ENCODE data around the gene GSK3A.

GSK3A gene

DNA sequence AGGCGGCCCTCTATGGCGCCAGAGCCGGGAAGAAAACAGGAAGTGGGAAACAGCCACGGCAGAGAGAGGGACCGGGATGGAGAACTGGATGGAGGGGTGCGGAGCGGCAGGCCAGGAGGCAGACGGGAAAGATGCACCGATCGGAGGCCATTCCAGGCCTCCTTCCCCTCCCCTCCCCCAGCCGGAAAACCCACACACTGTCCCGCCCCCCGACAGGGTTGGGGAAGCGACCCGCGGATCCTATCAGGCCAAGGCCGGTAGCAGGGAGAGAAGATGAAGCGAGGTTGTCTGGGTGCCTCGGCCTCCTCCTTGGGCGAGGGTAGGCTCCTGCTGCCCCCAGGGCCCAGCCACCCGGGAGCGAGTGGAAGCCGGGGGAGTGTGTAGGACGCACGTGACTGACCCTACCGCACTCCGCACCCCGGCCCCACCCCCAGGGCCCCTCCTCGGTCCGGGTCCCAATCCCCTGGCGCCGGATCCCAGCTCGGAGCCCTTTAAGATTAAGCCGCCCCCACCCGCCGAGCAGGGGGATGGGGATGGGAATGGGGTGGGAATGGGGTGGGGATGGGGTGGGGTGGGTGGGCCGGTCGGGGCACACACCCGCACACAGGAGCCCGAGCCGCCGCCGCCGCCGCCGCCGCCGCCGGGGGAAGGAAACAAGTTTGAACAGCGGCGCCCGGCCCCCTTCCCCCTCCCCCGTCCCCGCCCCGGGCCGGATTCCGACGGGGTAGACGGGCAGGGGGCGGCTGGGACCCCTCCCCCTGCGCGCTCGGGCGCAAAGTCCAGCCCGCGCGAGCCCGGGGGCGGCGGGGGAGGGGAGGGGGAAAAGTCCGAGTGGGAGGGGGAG lies 11.1 kb upstream of the GSK3A start:
- Histone ChIP-seq H3K9me3 (ENCODE audit: insufficient read depth, low read depth, low read length) (no peaks in the 10 kb centered on the region), H3K23ac (ENCODE audit: low read length) (no peak overlapping the region), H3K27ac (ENCODE audit: low read depth, low read length) (peak overlapping the region; percentile 96), H2BK120ac (ENCODE audit: insufficient read depth, low read length, poor library complexity) (peak overlapping the region; percentile 61), H3K4me1 (ENCODE audit: control insufficient read depth in 1 of 2, insufficient read depth in 2 of 2, low read length in 2 of 2) (peaks cover 18 to 23% of the 10 kb centered on the region in 2 experiments), H3K27me3 (ENCODE audit: insufficient read depth, low read length) (no peaks in the 10 kb centered on the region), H3K9ac (ENCODE audit: low read length) (peak overlapping the region; percentile 50), H4K8ac (ENCODE audit: low read depth, low read length) (peak overlapping the region; percentile 83), H4K12ac (ENCODE audit: low read depth, low read length) (peak overlapping the region; percentile 87), H3K79me1 (ENCODE audit: low read length) (peaks cover 31% of the 10 kb centered on the region), H3K79me2 (ENCODE audit: control insufficient read depth, insufficient read depth, low read length, poor library complexity) (peaks cover 32% of the 10 kb centered on the region), H3K36me3 (ENCODE audit: control insufficient read depth in 1 of 2, insufficient read depth in 2 of 2, low read length in 2 of 2) (peaks cover 24 to 35% of the 10 kb centered on the region in 2 experiments), H3K4me3 (ENCODE audit: low read depth, low read length) (peak overlapping the region; percentile 99), H3K4ac (ENCODE audit: low read depth, low read length) (peak overlapping the region; percentile 73), H2AK5ac (ENCODE audit: low read length) (peak overlapping the region; percentile 98), H2BK5ac (ENCODE audit: low read depth, low read length, poor library complexity) (peak overlapping the region; percentile 99), H3K14ac (ENCODE audit: low read length) (peak overlapping the region; percentile 97), H2BK12ac (ENCODE audit: low read length) (peak overlapping the region; percentile 46), H3K18ac (ENCODE audit: low read length) (peak overlapping the region; percentile 69), H3K4me2 (ENCODE audit: low read length) (peak overlapping the region; percentile 75), H4K91ac (ENCODE audit: low read depth, low read length) (peak overlapping the region; percentile 98), H2AFZ (ENCODE audit: insufficient read depth, low read length, poor library complexity) (peak overlapping the region; percentile 69)
- no CpG with 5 or more reads among the region's 71 CpGs for WGBS (ENCODE audit: extremely low coverage, insufficient coverage, insufficient read length)
- DNase-seq: peak; percentile 20 to 40

DNA sequence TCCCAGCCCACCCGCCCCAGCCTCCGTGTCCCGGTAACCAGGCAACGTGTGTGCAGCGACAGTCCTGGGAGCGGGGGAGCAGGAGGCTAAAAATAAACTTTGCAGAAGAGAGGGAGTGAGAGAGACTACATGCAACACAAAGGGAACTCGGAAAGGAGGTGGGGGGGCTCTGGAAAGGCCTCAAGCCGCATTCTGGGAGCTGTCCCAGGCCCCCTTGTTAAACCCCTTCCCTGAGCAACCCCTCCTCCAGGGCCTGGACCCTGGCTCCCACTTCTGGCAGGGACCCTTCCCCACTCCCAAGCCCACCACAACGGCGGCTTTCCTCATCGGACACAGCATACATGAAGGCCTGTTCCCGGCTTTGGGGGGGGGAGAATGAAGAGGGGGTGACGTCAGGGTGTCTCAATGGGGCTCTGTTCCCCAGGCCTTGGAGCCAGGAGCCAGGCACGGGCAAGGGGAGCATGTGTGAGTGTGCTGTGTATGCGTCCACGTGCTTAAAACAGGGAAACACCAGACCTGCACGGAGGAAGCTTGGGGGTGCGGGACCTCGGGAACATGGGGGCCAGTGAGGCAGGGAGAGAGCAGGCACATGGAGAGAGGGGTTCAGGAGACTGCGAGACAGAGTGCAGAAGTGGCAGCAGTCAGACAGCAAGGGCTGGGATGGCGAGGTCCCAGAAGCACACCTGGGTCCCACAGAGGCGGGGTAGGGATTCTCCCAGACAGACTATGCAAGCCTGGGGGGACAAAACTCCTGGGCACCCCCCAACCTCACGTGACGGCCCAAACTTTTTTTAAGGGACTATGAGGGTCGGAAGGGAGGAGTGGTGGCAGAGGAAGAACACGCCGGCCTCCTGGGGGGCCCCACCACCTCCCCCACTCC lies 10.2 kb upstream of the GSK3A start:
- peak overlapping the region; percentile 10 for H2BK5ac ChIP-seq (ENCODE audit: low read depth, low read length, poor library complexity)
- peak overlapping the region; percentile 50 for H3K9ac ChIP-seq (ENCODE audit: low read length)
- H3K79me1 ChIP-seq (ENCODE audit: low read length): peaks cover 31% of the 10 kb centered on the region
- no peaks in the 10 kb centered on the region for H3K9me3 ChIP-seq (ENCODE audit: insufficient read depth, low read depth, low read length)
- H3K4me1 ChIP-seq (ENCODE audit: control insufficient read depth in 1 of 2, insufficient read depth in 2 of 2, low read length in 2 of 2): peaks cover 18 to 23% of the 10 kb centered on the region in 2 experiments
- H3K79me2 ChIP-seq (ENCODE audit: control insufficient read depth, insufficient read depth, low read length, poor library complexity): peaks cover 32% of the 10 kb centered on the region
- peak overlapping the region; percentile 4 for H2AK5ac ChIP-seq (ENCODE audit: low read length)
- H3K4ac ChIP-seq (ENCODE audit: low read depth, low read length): peak overlapping the region; percentile 73
- no peak overlapping the region for H3K23ac ChIP-seq (ENCODE audit: low read length)
- H4K8ac ChIP-seq (ENCODE audit: low read depth, low read length): peak overlapping the region; percentile 25
- H3K27me3 ChIP-seq (ENCODE audit: insufficient read depth, low read length): no peaks in the 10 kb centered on the region
- H3K27ac ChIP-seq (ENCODE audit: low read depth, low read length): peak overlapping the region; percentile 63
- H2BK12ac ChIP-seq (ENCODE audit: low read length): peak overlapping the region; percentile 21
- H3K4me3 ChIP-seq (ENCODE audit: low read depth, low read length): peak overlapping the region; percentile 73
- peak overlapping the region; percentile 93 for H4K91ac ChIP-seq (ENCODE audit: low read depth, low read length)
- peaks cover 27 to 38% of the 10 kb centered on the region in 2 experiments for H3K36me3 ChIP-seq (ENCODE audit: control insufficient read depth in 1 of 2, insufficient read depth in 2 of 2, low read length in 2 of 2)
- H3K14ac ChIP-seq (ENCODE audit: low read length): peak overlapping the region; percentile 20
- DNase-seq: no peak
- peak overlapping the region; percentile 75 for H3K4me2 ChIP-seq (ENCODE audit: low read length)
- H4K12ac ChIP-seq (ENCODE audit: low read depth, low read length): no peak overlapping the region
- peak overlapping the region; percentile 36 for H3K18ac ChIP-seq (ENCODE audit: low read length)
- no peak overlapping the region for H2AFZ ChIP-seq (ENCODE audit: insufficient read depth, low read length, poor library complexity)
- H2BK120ac ChIP-seq (ENCODE audit: insufficient read depth, low read length, poor library complexity): peak overlapping the region; percentile 16
- WGBS (ENCODE audit: extremely low coverage, insufficient coverage, insufficient read length): no CpG with 5 or more reads among the region's 27 CpGs

DNA sequence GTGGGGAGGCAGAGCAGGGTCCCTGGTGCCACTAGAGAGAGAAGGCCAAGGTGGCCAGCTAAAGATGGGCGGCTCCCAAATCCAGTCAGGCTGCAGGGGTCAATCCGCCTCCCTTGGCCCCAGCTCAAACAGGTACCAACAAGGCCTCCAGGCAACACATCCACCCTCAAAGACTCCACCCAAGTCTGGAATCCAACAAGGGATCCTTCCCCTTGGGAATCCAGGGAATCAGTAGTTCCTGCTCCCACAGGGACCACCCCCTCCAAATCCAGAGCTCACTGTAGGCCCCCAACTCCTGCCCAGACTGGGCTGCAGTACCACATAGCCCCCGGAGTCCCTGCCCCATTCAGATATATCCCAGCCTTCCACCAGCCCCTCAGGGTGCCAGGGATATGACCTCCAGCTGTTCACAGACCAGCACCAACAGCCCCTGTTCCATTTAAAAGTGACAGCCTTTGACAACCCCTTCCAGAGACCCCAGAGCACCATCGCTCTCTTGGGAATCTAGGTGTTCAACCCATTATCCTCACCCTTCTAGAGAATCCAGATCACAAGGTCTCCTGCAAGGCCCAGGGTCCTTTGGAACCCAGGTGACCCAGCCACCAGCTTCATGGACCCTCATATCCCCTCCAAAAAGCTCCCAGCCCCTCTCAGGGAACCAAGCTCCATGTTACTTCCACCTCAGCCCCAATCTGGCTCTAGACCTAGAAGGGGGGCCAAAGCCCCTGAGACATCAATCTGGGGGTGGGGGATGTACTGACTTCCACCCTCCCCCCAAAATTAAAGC lies 9.4 kb upstream of the GSK3A start:
- no peak overlapping the region for H3K14ac ChIP-seq (ENCODE audit: low read length)
- peaks cover 31 to 38% of the 10 kb centered on the region in 2 experiments for H3K36me3 ChIP-seq (ENCODE audit: control insufficient read depth in 1 of 2, insufficient read depth in 2 of 2, low read length in 2 of 2)
- peak overlapping the region; percentile 33 for H3K4me2 ChIP-seq (ENCODE audit: low read length)
- H4K8ac ChIP-seq (ENCODE audit: low read depth, low read length): no peak overlapping the region
- no peak overlapping the region for H2AFZ ChIP-seq (ENCODE audit: insufficient read depth, low read length, poor library complexity)
- peaks cover 32% of the 10 kb centered on the region for H3K79me2 ChIP-seq (ENCODE audit: control insufficient read depth, insufficient read depth, low read length, poor library complexity)
- H4K12ac ChIP-seq (ENCODE audit: low read depth, low read length): no peak overlapping the region
- no peak overlapping the region for H2BK120ac ChIP-seq (ENCODE audit: insufficient read depth, low read length, poor library complexity)
- no peaks in the 10 kb centered on the region for H3K27me3 ChIP-seq (ENCODE audit: insufficient read depth, low read length)
- no peaks in the 10 kb centered on the region for H3K9me3 ChIP-seq (ENCODE audit: insufficient read depth, low read depth, low read length)
- peak overlapping the region; percentile 57 for H3K4ac ChIP-seq (ENCODE audit: low read depth, low read length)
- H4K91ac ChIP-seq (ENCODE audit: low read depth, low read length): no peak overlapping the region
- no peak overlapping the region for H3K4me3 ChIP-seq (ENCODE audit: low read depth, low read length)
- no peak overlapping the region for H3K9ac ChIP-seq (ENCODE audit: low read length)
- H2BK5ac ChIP-seq (ENCODE audit: low read depth, low read length, poor library complexity): no peak overlapping the region
- H3K18ac ChIP-seq (ENCODE audit: low read length): no peak overlapping the region
- peaks cover 31% of the 10 kb centered on the region for H3K79me1 ChIP-seq (ENCODE audit: low read length)
- no peak overlapping the region for H2BK12ac ChIP-seq (ENCODE audit: low read length)
- no peak overlapping the region for H3K27ac ChIP-seq (ENCODE audit: low read depth, low read length)
- DNase-seq: no peak
- peaks cover 18 to 23% of the 10 kb centered on the region in 2 experiments for H3K4me1 ChIP-seq (ENCODE audit: control insufficient read depth in 1 of 2, insufficient read depth in 2 of 2, low read length in 2 of 2)
- H3K23ac ChIP-seq (ENCODE audit: low read length): no peak overlapping the region
- WGBS (ENCODE audit: extremely low coverage, insufficient coverage, insufficient read length): no CpG with 5 or more reads among the region's 4 CpGs
- no peak overlapping the region for H2AK5ac ChIP-seq (ENCODE audit: low read length)
